Cardiac muscle cell (in vitro differentiated cells and primary cell): ENCODE data around the gene VSIG10L. TPM values are rescaled to one million over a fixed set of nuclear protein-coding genes. Genes with fewer than 3 reads are reported as not detected.

Source experiments
- DNase-seq, 2 donors: peaks; one replicate each; pipeline versions ENCODE4 v3.0.0 to v3.0.0-alpha.2; 2010 to 2017; ENCODE audit warnings: low read depth in 1 of 2, low spot score in 1 of 2
- H3K27ac ChIP-seq: fragments of 200-600 bp; sonication (generic); 2 replicates; pipeline ENCODE4 v1.5.1; 2016
- H3K27me3 ChIP-seq: fragments of 200-600 bp; sonication (generic); 2 replicates; pipeline ENCODE4 v1.6.0; 2016; ENCODE audit warnings: control low read depth
- H3K36me3 ChIP-seq: fragments of 200-600 bp; sonication (generic); 2 replicates; pipeline ENCODE4 v1.5.1; 2016; ENCODE audit warnings: control low read depth
- H3K4me1 ChIP-seq: fragments of 200-600 bp; sonication (generic); 2 replicates; pipeline ENCODE4 v1.8.1; 2017; ENCODE audit warnings: low read depth, mild to moderate bottlenecking, mixed run types
- H3K4me3 ChIP-seq: fragments of 200-600 bp; sonication (generic); 2 replicates; pipeline ENCODE4 v1.5.1; 2016; ENCODE audit warnings: mild to moderate bottlenecking
- H3K9me3 ChIP-seq: fragments of 200-600 bp; sonication (generic); 2 replicates; pipeline ENCODE4 v1.5.1; 2017; ENCODE audit warnings: low read depth, mild to moderate bottlenecking, control low read depth
- polyA plus RNA-seq: library from polyadenylated mRNA; unstranded; fragments of >200 nt; fragmentation: Nextera tagmentation; extraction: Ambion mirVana; gene quantifications from 2 replicates; pipeline ENCODE4 v1.2.1, GENCODE V29; 2016
- total RNA-seq: library from RNA; depleted of rRNA; stranded (reverse); fragments of >200 nt; gene quantifications from 2 replicates; pipeline ENCODE4 v1.2.3, GENCODE V29; 2016
- TF ChIP-seq, protein P1 (sequence below): IDR thresholded peaks from 2 replicates; pipeline ENCODE4 v1.5.1; 2012; ENCODE audit warnings: low read depth, mild to moderate bottlenecking, low read length

VSIG10L gene
- total and polyA plus RNA-seq, 2 experiments from 2014 or later = 5.0 to 9.1 TPM

- peak within 1 kb of the TSS; percentile 43 for H3K4me3 ChIP-seq
- DNase-seq = peak in 1 of 2 donors; percentile 40
Measured at GRCh38 chr19:51311351-51312257, 30.3 kb downstream of the VSIG10L start, which contains the start of gene IGLON5. Gene IGLON5 (plus strand): TSS chr19:51311644. CDS start chr19:51311848, 204 bp downstream.

DNA sequence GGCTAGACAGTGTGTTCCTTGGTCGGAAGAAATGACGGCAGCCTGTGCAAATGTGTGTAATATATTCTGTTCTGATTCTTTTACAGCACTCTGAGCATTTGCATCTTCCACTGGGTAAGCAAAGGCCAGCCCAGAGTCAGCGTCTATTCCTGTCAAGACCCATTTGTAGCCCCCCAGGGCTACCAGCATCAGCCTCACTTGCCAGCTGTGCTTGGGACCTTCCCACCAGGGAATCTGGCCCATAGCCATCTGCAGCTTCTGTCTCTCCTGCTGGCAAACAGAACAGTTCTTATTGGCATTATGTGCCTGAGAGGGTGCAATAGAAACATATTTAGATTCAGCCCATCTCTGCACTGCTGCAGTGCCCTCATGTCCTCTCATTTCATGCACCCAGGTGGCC lies 36.5 kb downstream of the VSIG10L start:
- Histone ChIP-seq H3K27me3 (no peaks in the 10 kb centered on the region), H3K4me3 (no peak overlapping the region), H3K27ac (no peak overlapping the region), H3K9me3 (no peaks in the 10 kb centered on the region), H3K36me3 (no peaks in the 10 kb centered on the region), H3K4me1 (no peaks in the 10 kb centered on the region)
- DNase-seq = no peak
- TF ChIP-seq, protein P1, sequence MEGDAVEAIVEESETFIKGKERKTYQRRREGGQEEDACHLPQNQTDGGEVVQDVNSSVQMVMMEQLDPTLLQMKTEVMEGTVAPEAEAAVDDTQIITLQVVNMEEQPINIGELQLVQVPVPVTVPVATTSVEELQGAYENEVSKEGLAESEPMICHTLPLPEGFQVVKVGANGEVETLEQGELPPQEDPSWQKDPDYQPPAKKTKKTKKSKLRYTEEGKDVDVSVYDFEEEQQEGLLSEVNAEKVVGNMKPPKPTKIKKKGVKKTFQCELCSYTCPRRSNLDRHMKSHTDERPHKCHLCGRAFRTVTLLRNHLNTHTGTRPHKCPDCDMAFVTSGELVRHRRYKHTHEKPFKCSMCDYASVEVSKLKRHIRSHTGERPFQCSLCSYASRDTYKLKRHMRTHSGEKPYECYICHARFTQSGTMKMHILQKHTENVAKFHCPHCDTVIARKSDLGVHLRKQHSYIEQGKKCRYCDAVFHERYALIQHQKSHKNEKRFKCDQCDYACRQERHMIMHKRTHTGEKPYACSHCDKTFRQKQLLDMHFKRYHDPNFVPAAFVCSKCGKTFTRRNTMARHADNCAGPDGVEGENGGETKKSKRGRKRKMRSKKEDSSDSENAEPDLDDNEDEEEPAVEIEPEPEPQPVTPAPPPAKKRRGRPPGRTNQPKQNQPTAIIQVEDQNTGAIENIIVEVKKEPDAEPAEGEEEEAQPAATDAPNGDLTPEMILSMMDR = no peak

More at GRCh38 chr19:51311351-51312257, 30.3 kb downstream of the VSIG10L start, which contains the start of gene IGLON5:
- no peaks in the 10 kb centered on the region for H3K27me3 ChIP-seq
- no peaks in the 10 kb centered on the region for H3K9me3 ChIP-seq
- H3K4me1 ChIP-seq = no peaks in the 10 kb centered on the region
- no peaks in the 10 kb centered on the region for H3K36me3 ChIP-seq
- no peak within 1 kb of the TSS for H3K27ac ChIP-seq
- TF ChIP-seq, protein P1 = no peak

DNA sequence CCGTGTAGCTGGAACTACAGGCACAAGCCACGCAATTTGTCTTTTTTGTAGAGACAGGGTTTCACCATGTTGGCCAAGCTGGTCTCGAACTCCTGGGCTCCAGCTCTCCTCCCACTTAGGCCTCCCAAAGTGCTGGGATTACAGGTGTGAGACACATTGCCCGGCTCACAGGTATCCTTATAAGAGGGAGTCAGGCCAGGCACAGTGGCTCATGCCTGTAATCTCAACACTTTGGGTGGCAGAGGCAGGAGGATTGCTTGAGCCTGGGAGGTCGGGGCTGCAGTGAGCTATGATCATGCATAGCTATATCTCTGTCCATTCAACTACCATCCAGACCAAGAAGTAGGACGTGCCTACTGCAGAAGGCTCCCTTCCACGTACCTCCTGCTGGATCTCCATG lies 40.7 kb downstream of the VSIG10L start:
- no peak overlapping the region for H3K27ac ChIP-seq
- H3K27me3 ChIP-seq = no peaks in the 10 kb centered on the region
- no peaks in the 10 kb centered on the region for H3K4me1 ChIP-seq
- DNase-seq = no peak
- TF ChIP-seq, protein P1 = no peak
- H3K9me3 ChIP-seq = no peaks in the 10 kb centered on the region
- H3K36me3 ChIP-seq = no peaks in the 10 kb centered on the region
- H3K4me3 ChIP-seq = no peak overlapping the region

- no peaks in the 10 kb centered on the region for H3K9me3 ChIP-seq
- H3K27me3 ChIP-seq = no peaks in the 10 kb centered on the region
- H3K4me3 ChIP-seq = no peak overlapping the region
- no peak for DNase-seq
- no peak overlapping the region for H3K27ac ChIP-seq
- TF ChIP-seq, protein P1 = no peak
- H3K36me3 ChIP-seq = no peaks in the 10 kb centered on the region
- no peaks in the 10 kb centered on the region for H3K4me1 ChIP-seq
Measured at GRCh38 chr19:51297406-51297805, 44.5 kb downstream of the VSIG10L start.

- peak in 1 of 2 donors; percentile 19 for DNase-seq
Measured at GRCh38 chr19:51296336-51297093, 45.4 kb downstream of the VSIG10L start.

More at GRCh38 chr19:51296336-51297093, 45.4 kb downstream of the VSIG10L start:
- no peaks in the 10 kb centered on the region for H3K4me1 ChIP-seq
- H3K9me3 ChIP-seq = no peaks in the 10 kb centered on the region
- TF ChIP-seq, protein P1 = peak; percentile 16
- H3K27ac ChIP-seq = no peak overlapping the region
- H3K27me3 ChIP-seq = no peaks in the 10 kb centered on the region
- H3K36me3 ChIP-seq = no peaks in the 10 kb centered on the region
- no peak overlapping the region for H3K4me3 ChIP-seq
